ENCODE results near the gene CCDC192. TPM values are rescaled to one million over a fixed set of nuclear protein-coding genes. Genes with fewer than 3 reads are reported as not detected.

The CCDC192 gene
- total RNA-seq, 2 donors from 2014 or later: not detected

- no peak for DNase-seq
- WGBS, 2 donors: 49% methylated on average over 5 of the region's 5 CpGs
Measured at GRCh38 chr5:127978738-127979300, 275.6 kb downstream of the CCDC192 start.

DNA sequence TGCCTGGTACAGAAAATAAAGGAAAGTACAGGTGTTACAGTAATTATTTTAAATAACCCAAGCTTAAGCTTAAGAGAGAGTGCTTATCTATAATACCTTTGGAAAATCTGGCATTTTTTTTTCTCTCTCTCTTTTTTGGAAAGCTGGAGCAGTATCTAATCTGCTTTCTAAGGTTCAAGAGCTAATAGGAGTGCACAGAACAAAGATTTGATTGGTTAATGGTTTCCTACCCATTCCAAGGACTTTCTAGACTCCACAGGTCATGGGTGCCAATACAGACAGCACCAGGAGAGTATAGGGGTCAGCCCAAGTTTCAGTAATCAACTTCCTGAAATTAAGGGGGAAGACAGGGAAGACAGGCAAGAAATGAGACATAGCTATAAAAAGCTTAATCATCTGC is 276.3 kb downstream of the CCDC192 start:
- Histone ChIP-seq H3K27ac (peak overlapping the region in 2 of 4 donors; percentile 43 to 56), H3K36me3 (replicated peaks in 1 of 2; ENCODE audit: insufficient read depth in 1 of 2, low read depth in 2 of 2) (no peaks in the 10 kb centered on the region), H3K9me3 (no peaks in the 10 kb centered on the region), H3K27me3 (no peaks in the 10 kb centered on the region), H3K4me1 (peaks cover 35% of the 10 kb centered on the region), H3K4me3 (no peak overlapping the region)
- intact Hi-C loops (cut with DNase I): no loop called here
- TF ChIP-seq, protein P1, sequence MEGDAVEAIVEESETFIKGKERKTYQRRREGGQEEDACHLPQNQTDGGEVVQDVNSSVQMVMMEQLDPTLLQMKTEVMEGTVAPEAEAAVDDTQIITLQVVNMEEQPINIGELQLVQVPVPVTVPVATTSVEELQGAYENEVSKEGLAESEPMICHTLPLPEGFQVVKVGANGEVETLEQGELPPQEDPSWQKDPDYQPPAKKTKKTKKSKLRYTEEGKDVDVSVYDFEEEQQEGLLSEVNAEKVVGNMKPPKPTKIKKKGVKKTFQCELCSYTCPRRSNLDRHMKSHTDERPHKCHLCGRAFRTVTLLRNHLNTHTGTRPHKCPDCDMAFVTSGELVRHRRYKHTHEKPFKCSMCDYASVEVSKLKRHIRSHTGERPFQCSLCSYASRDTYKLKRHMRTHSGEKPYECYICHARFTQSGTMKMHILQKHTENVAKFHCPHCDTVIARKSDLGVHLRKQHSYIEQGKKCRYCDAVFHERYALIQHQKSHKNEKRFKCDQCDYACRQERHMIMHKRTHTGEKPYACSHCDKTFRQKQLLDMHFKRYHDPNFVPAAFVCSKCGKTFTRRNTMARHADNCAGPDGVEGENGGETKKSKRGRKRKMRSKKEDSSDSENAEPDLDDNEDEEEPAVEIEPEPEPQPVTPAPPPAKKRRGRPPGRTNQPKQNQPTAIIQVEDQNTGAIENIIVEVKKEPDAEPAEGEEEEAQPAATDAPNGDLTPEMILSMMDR (IDR thresholded peaks at IDR 0.05): no peak
- no peak for TF ChIP-seq POLR2A (IDR thresholded peaks at IDR 0.05)
- ATAC-seq (no peak), DNase-seq (no peak)

More at GRCh38 chr5:127978738-127979300, 275.6 kb downstream of the CCDC192 start:
- intact Hi-C loops (cut with DNase I): no loop called here
- no peaks in the 10 kb centered on the region for H3K36me3 ChIP-seq (replicated peaks in 1 of 2; ENCODE audit: insufficient read depth in 1 of 2, low read depth in 2 of 2)
- H3K27ac ChIP-seq: peak overlapping the region in 2 of 4 donors; percentile 43 to 56
- H3K4me1 ChIP-seq: peaks cover 35% of the 10 kb centered on the region
- TF ChIP-seq, protein P1 (IDR thresholded peaks at IDR 0.05): no peak
- TF ChIP-seq POLR2A (IDR thresholded peaks at IDR 0.05): no peak
- no peak overlapping the region for H3K4me3 ChIP-seq
- H3K27me3 ChIP-seq: no peaks in the 10 kb centered on the region
- peak; percentile 63 for ATAC-seq
- no peaks in the 10 kb centered on the region for H3K9me3 ChIP-seq

GRCh38 chr5:127980843-127981242 is 277.7 kb downstream of the CCDC192 start:
- TF ChIP-seq, protein P1 (IDR thresholded peaks at IDR 0.05): no peak
- no peak for TF ChIP-seq POLR2A (IDR thresholded peaks at IDR 0.05)
- ATAC-seq (no peak), DNase-seq (no peak)
- intact Hi-C loops (cut with DNase I): no loop called here
- peaks cover 35% of the 10 kb centered on the region for H3K4me1 ChIP-seq
- no peaks in the 10 kb centered on the region for H3K36me3 ChIP-seq (replicated peaks in 1 of 2; ENCODE audit: insufficient read depth in 1 of 2, low read depth in 2 of 2)
- H3K9me3 ChIP-seq: no peaks in the 10 kb centered on the region
- no peaks in the 10 kb centered on the region for H3K27me3 ChIP-seq
- no peak overlapping the region for H3K4me3 ChIP-seq
- peak overlapping the region in 1 of 4 donors; percentile 38 for H3K27ac ChIP-seq

DNA sequence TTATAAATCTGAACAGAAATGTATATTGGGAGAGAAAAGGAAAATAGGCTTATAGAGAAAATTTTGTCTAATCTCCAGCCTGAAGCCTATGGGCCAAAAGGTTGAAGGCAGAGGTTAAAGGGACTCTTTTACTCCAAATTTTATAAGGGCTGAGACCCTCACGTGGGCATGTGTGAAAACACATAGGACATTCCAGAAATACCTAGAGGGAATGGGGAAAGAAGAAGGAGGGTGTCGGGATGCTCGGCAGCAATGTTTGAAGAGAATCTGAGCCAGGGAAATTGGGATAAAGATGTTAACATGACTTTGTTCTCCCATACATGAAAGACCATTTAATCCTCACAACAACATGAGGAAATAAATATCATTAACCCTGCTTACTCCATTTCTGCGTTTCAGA is 278.3 kb downstream of the CCDC192 start:
- no peak for TF ChIP-seq POLR2A (IDR thresholded peaks at IDR 0.05)
- TF ChIP-seq, protein P1 (IDR thresholded peaks at IDR 0.05): no peak
- 71 to 88% methylated on average over 4 of the region's 4 CpGs for WGBS, 2 donors
- Histone ChIP-seq H3K4me3 (no peak overlapping the region), H3K27me3 (no peaks in the 10 kb centered on the region), H3K9me3 (no peaks in the 10 kb centered on the region), H3K36me3 (replicated peaks in 1 of 2; ENCODE audit: insufficient read depth in 1 of 2, low read depth in 2 of 2) (no peaks in the 10 kb centered on the region), H3K27ac (no peak overlapping the region), H3K4me1 (peaks cover 35% of the 10 kb centered on the region)
- intact Hi-C loops (cut with DNase I): no loop called here
- ATAC-seq (no peak), DNase-seq (no peak)

DNA sequence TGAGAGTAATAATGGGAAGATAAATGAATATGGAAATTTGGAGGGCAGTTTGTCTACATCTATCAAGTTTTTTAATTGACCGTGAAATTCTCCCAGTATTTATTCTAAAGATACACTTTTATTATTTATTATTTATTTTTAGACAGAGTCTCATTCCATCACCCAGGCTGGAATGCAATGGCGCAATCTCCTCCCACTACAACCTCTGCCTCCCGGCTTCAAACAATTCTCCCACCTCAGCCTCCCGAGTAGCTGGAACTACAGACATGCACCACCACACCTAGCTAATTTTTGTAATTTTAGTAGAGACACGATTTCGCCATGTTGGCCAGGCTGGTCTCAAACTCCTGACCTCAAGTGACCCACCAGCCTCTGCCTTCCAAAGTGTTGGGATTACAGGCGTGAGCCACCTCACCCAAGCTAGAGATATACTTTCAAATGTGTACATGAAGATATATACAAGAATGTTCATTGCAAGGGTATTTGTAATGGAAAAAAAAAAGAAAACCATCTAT is 282.7 kb downstream of the CCDC192 start:
- Histone ChIP-seq H3K9me3 (no peaks in the 10 kb centered on the region), H3K27me3 (no peaks in the 10 kb centered on the region), H3K27ac (no peak overlapping the region), H3K36me3 (replicated peaks in 1 of 2; ENCODE audit: insufficient read depth in 1 of 2, low read depth in 2 of 2) (no peaks in the 10 kb centered on the region), H3K4me3 (no peak overlapping the region), H3K4me1 (peaks cover 9% of the 10 kb centered on the region)
- TF ChIP-seq, protein P1 (IDR thresholded peaks at IDR 0.05): no peak
- TF ChIP-seq POLR2A (IDR thresholded peaks at IDR 0.05): no peak
- WGBS, 2 donors: 91 to 97% methylated on average over 7 of the region's 7 CpGs
- no peak for DNase-seq
- intact Hi-C loops (cut with DNase I): no loop called here
- no peak for ATAC-seq
